ENCODE data around the gene RBM24. TPM values are rescaled to one million over a fixed set of nuclear protein-coding genes. Genes with fewer than 3 reads are reported as not detected.
A peak's percentile ranks its signal among the peaks of the same experiment; 100 is the strongest.

The RBM24 gene
- total RNA-seq, 1 experiment from 2014 or later: 0.48 TPM

GRCh38 chr6:17242087-17242486, 39.1 kb upstream of the RBM24 start:
- no CpG with 5 or more reads among the region's 1 CpG for WGBS (ENCODE audit: extremely low coverage, insufficient read length, low lambda C conversion rate)

More at GRCh38 chr6:17242087-17242486, 39.1 kb upstream of the RBM24 start:
- Histone ChIP-seq H3K14ac (ENCODE audit: insufficient read depth, low read length) (no peak overlapping the region), H3K4me2 (ENCODE audit: insufficient read depth, insufficient read length, low read length) (no peak overlapping the region), H3K27me3 (ENCODE audit: insufficient read depth, low read length) (no peaks in the 10 kb centered on the region), H3K4me1 (ENCODE audit: insufficient read depth, low read length) (no peaks in the 10 kb centered on the region), H2BK20ac (ENCODE audit: low read depth, low read length, poor library complexity, severe bottlenecking) (no peak overlapping the region), H3K9ac (ENCODE audit: extremely low read depth, insufficient read length, low read length) (no peak overlapping the region), H3K79me2 (ENCODE audit: insufficient read depth, low read length) (no peaks in the 10 kb centered on the region), H4K91ac (ENCODE audit: insufficient read length, low read depth, low read length) (no peak overlapping the region), H3K18ac (ENCODE audit: insufficient read length, low read depth, low read length) (no peak overlapping the region), H4K8ac (replicated peaks; ENCODE audit: insufficient read length, low read depth, low read length) (no peak overlapping the region), H3K23ac (ENCODE audit: insufficient read length, low read depth, low read length) (no peak overlapping the region), H4K20me1 (ENCODE audit: control insufficient read depth, insufficient read depth, insufficient read length) (no peaks in the 10 kb centered on the region), H3K9me3 (ENCODE audit: control insufficient read depth, low read depth, low read length) (no peaks in the 10 kb centered on the region), H3K27ac (ENCODE audit: insufficient read length, low read depth, low read length) (no peak overlapping the region), H3K79me1 (ENCODE audit: insufficient read depth, low read depth, low read length, poor library complexity, severe bottlenecking) (no peaks in the 10 kb centered on the region), H3K56ac (ENCODE audit: insufficient read length, low read depth, low read length) (no peak overlapping the region), H2BK12ac (ENCODE audit: insufficient read length, low read depth, low read length) (no peak overlapping the region), H3K23me2 (ENCODE audit: insufficient read length, low read depth, low read length, poor library complexity, severe bottlenecking) (no peaks in the 10 kb centered on the region), H2BK120ac (ENCODE audit: low read depth, low read length, poor library complexity, severe bottlenecking) (no peak overlapping the region), H3K4ac (ENCODE audit: low read depth, low read length) (no peak overlapping the region), H2AK5ac (ENCODE audit: insufficient read length, low read length) (no peak overlapping the region), H2BK15ac (ENCODE audit: low read depth, low read length) (no peak overlapping the region), H3T11ph (ENCODE audit: low read length) (no peak overlapping the region), H4K5ac (ENCODE audit: insufficient read length, low read depth, low read length) (no peak overlapping the region), H2BK5ac (ENCODE audit: insufficient read length, low read length) (no peak overlapping the region), H2AFZ (ENCODE audit: low read length) (no peak overlapping the region)
- peak overlapping the region in 1 of 3 experiments; percentile 24; a peak in 3 of 7 replicates for H3K27ac Mint-ChIP-seq
- H3K4me3 Mint-ChIP-seq: no peak overlapping the region
- peaks cover 0 to 14% (median 3%) of the 10 kb centered on the region in 3 experiments; a peak in 4 of 7 replicates for H3K36me3 Mint-ChIP-seq (ENCODE audit: insufficient read depth in 1 of 3, low read depth in 3 of 3)
- peaks cover 15 to 17% of the 10 kb centered on the region in 2 experiments for H3K4me1 Mint-ChIP-seq
- H3K9me3 Mint-ChIP-seq: peaks cover 14 to 16% of the 10 kb centered on the region in 2 experiments; a peak in 4 of 5 replicates
- no peak for DNase-seq
- no peak for TF ChIP-seq CTCF (conservative IDR thresholded peaks at IDR 0.05)
- peaks cover 2% of the 10 kb centered on the region for H3K27me3 Mint-ChIP-seq (ENCODE audit: low read depth)
